GM21723 (cell line): Measurements from ENCODE around the gene NFATC3.

Experiments
- ATAC-seq: cut with Tn5 transposase; IDR thresholded peaks from one replicate; pipeline ENCODE4 v1.9.1; 2021; ENCODE audit warnings: mild to moderate bottlenecking, moderate library complexity; ENCODE audit not compliant: unreplicated experiment

Gene NFATC3

DNA sequence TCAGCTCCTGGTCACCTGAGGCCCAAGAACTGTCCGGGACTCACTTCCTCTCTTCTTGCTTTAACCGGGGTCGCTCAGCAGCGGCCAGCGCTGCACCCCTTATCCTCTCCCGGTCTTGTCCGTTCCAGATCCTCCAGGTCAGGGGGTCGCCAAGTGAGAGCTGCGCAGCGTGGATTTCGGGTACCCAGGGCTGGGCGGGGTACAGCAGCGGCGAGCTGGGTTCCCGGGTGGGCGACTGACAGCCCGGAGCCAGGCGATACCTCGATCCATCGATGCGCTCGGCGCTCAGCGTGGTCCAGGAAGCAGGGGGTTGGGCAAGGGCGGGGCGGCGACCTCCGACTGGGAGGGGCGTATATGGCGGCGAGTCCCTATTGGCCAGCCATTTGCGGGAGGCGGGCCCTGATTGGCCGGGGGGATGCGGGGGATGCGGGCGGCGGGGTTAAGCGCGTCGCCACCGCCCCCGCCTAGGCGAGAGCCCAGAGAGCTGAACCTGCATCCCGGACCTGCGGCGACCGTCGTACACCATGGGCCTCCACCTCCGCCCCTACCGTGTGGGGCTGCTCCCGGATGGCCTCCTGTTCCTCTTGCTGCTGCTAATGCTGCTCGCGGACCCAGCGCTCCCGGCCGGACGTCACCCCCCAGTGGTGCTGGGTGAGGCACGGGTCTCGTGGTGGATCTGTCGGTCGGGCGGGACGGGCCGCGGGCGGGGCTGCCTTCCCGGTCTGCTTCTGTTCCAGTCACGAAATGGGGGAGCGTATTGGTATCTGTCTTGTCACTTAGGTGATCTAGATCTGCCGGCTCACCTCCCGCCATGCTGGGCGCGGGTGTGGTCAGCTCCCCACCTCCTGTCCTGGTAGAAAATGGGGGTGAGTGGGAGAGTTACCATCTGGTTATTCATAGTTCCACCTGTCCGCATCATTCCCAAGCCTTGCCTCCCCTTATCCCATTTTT lies 160.0 kb downstream of the NFATC3 start, which contains the start of gene PLA2G15:
PLA2G15 (plus strand) TSS at position 471 of the 951 bp plus-strand sequence; CDS start at position 525, 54 bp downstream.
- ATAC-seq, result peak; percentile 79

DNA sequence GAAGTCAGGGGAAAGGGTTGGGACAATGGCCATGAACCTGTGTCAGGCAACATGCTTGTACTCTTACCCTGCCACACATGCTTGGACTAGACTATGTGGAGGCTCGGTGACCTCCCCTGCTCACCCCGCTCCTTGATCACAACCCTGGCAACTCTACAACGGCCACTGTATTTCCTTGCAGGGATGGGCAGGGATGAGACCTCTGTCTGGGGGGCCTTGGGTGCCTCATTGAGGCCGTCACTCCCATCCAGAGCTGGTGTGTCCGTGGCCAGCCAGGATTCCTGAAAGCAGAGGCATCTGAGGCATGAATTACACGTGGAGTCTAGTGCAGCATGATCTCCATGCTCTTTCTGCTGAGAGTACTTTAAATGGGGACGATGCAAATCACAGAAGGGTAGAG lies 161.0 kb downstream of the NFATC3 start:
- no peak for ATAC-seq

DNA sequence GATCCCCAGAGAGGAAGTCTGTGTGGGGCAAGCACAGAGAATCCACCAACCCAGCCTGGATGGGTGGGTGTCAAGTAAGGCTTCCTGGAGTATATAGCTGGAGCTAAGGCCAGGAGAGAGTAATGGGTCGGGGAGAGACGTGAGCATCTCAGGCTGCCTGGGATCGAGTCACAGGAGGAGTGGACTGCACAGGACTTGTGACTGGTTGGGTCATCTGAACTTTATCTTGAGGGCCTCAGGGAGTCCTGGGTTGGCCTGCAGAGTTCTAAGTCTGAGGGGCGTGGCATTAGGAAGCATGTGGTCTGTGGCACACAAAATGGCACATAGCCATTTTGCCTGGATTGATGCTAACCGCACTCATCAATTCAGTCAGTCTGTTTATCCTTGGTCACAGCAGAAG lies 161.5 kb downstream of the NFATC3 start:
- no peak for ATAC-seq

DNA sequence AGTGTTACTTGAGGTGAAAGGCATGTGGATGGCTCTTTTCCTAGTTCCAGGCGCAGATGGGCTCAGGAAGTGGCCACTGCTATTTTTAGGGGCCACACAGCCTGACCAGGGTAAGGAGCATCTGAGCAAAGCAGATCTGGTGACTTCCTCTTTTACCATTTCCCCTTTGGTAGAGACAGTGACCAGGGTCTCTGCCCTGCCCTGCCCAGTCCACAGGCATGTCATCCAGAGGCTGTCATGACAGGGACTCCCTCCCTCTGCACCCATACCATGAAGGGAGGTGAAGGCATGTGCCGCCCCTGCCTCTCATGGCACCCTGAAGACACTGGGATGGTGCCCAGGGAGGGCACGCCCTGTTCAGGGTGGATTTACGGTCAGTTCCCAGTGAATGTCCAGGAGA lies 162.2 kb downstream of the NFATC3 start:
- ATAC-seq, result no peak

DNA sequence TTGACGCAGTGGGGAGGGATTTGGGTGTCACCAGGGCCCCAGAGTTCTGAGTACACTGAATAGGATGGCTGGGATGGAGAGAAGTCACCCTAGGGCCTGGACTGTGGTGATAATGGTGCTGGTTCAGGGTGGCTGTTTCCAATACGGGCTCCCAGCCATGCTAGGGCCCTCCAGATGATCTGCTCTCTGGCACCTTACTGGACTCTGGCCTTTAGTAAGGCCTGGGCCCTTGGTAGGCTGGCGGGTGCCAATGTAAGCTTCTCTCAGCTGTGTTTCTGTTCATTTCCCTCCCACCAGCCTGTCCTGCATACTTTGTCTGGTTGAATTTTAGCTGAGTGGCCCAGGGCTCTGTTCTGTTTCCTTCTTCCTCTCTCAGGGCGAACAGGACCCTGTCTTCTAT lies 162.8 kb downstream of the NFATC3 start:
- no peak for ATAC-seq

DNA sequence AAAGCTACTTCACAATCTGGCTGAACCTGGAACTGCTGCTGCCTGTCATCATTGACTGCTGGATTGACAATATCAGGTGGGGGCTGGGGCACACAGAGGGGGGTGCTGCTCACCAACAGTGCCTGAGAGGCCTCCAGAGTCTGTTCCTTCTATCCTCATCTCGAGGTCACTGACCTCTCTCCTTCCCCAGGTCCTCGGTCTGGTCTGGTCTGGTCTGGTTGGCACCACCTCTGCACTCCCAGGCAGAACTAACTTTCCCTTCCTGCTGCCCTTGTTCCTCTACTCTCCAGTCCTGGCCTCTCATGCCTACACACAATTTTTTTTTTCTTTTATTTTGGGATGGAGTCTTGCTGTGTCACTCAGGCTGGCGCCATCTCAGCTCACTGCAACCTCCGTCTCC lies 164.2 kb downstream of the NFATC3 start:
- ATAC-seq, result no peak

DNA sequence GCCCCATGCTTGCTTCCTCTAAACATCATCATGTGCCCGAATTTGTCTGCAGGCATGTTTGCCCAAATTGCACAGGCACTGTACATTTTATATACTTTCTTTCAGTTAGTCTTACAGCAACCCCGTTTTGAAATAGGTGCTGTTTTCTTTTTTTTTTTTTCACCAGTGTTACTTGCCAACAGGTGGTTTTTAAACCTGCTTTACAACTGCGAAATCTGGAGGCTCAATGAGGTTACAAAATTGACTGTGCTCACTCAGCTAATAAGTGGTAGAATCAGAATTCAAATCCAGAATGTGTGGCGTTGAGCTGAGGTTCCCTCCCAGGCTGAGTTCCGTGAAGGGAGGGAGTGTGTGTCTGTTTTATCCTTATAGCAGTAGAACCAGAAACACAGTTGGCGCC lies 165.8 kb downstream of the NFATC3 start:
- ATAC-seq, result no peak

DNA sequence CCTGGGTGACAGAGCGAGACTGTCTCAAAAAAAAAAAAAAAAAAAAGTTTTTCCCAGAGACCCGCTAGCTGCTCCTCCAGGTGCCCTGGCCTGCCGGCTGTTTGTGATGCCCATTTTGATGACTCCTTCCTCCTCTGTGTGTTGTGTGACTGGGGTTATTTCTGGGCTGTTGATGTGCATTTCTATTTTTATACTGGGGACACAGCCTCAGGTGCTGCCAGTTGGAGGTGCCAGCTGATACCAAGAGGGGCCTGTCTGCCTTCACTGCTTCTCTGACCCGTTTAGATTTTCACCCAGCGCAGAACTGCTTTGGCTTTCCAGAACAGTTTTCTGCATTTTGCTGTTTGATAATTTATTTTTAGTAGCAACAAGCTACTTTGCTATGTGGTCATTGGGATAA lies 166.7 kb downstream of the NFATC3 start:
- ATAC-seq, result no peak

DNA sequence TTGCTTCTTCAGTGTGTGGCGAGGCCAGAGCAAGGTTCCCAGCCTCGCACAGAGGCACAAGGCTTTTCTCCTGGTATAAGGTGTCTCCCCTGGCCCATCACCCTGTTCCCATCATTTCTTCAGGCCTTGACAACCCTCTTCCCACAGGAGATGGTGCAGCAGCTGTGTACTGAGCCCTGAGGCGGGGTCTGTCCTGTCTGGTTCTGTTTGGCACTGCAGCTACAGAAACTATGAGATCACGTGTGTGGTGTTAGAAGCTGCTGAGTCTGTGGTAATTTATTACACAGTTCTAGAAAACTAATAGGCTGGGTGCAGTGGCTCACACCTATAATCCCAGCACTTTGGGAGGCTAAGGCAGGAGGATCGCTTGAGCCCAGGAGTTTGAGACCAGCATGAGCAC lies 167.2 kb downstream of the NFATC3 start:
- no peak for ATAC-seq

DNA sequence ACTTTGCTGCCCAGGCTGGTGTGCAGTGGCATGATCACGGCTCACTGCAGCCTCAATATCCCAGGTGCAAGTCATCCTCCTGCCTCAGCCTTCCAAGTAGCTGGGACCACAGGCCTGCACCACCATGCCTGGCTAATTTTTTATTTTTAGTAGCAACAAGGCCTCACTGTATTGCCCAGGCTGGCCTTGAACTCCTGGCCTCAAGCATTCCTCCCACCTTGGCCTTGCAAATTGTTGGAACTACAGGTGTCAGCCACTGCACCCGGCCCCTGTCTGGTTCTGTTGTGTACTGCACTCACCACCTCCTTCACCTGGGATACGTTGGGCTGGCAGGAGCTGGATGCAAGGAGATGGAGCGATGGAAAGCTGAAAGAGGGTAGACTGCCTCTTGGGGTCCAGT lies 168.6 kb downstream of the NFATC3 start:
- ATAC-seq, result no peak

DNA sequence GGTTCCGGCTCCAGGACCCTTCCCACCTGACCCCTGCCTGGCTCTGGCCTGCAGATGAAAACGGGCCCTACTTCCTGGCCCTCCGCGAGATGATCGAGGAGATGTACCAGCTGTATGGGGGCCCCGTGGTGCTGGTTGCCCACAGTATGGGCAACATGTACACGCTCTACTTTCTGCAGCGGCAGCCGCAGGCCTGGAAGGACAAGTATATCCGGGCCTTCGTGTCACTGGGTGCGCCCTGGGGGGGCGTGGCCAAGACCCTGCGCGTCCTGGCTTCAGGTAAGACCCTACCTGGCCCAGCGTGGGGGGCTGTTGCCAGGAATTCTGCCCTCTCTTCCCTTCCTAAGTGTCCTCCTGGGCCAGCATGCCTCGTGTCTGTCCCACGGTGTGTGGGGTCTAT lies 170.5 kb downstream of the NFATC3 start:
- ATAC-seq, result no peak

DNA sequence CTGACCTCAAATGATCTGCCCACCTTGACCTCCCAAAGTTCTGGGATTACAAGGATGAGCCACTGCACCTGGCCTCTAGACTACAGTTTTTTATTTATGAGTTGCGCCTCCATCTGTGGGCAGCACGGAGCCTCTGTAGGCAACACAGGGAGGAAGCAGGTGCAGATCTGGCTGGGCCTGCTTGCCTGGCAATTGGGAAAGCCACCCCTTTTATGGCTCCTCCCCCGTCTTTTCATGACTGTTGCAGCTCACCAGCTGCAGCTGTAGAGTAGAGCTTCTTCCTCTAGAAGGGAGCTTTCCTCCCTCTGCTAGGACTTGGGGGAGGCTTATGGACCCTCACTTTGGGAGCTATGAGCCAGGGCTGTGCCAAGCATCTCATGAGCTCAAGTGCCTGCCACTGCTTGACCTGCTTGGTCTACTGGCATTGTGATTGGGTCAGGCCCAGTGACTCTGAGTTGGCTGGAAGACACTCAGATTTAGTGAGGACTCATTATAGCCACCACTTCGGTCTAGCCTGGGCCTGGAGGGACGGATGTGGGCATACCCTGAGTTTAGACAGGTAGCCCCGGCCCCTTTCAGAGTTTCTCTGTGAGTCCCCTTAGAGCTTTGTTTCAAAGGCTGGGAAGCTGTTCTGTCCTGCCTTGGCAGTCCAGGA lies 172.2 kb downstream of the NFATC3 start:
- ATAC-seq, result peak; percentile 66

DNA sequence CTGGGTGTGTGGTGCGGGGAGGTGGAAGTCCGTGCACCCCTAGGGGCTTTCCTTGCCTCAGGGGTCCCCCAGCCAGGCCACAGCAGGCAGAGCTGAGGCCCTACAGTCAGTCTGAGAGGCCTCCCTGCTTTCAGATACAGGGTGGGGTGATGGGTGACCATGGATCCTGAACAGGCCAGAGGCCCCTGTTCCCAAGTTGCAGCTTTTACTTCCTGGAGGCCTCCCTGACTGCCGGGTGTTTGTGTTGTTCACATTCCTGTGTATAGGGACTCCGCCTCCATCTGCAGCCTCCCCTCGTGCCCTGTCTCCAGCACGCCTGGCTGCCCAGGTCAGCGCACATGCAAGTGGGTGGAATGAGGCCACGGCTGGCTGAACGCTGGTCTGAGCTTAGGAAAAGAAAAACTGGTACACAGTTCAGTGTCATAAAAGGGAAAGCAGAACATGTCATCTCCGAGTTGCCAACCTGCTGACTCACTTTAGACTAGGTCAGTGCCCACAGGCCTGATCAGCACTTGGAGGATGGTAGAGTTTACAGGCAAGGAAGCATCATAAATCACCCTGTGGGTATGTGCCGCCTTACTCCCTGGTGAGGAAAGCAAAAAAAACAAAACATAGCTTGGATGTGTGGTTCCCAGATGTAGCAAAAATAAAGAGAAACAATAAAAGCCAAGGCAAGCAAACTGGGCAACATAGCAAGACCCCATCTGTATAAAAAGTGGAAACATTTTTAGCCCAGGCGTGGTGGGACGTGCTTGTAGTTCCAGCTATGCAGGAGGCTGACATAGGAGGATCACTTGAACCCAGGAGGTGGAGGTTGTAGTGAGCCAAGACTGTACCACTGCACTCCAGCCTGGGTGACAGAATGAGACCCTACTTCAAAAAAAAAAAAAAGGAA lies 173.0 kb downstream of the NFATC3 start:
- ATAC-seq, result peak; percentile 24

DNA sequence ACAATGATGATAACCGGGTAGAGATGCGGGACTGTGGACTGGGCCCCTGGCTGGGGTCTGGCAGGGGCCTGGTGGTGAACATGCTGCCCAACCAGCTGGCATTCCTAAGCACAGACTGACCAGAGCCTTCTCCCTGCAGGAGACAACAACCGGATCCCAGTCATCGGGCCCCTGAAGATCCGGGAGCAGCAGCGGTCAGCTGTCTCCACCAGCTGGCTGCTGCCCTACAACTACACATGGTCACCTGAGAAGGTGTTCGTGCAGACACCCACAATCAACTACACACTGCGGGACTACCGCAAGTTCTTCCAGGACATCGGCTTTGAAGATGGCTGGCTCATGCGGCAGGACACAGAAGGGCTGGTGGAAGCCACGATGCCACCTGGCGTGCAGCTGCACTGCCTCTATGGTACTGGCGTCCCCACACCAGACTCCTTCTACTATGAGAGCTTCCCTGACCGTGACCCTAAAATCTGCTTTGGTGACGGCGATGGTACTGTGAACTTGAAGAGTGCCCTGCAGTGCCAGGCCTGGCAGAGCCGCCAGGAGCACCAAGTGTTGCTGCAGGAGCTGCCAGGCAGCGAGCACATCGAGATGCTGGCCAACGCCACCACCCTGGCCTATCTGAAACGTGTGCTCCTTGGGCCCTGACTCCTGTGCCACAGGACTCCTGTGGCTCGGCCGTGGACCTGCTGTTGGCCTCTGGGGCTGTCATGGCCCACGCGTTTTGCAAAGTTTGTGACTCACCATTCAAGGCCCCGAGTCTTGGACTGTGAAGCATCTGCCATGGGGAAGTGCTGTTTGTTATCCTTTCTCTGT lies 174.0 kb downstream of the NFATC3 start:
- ATAC-seq, result no peak

DNA sequence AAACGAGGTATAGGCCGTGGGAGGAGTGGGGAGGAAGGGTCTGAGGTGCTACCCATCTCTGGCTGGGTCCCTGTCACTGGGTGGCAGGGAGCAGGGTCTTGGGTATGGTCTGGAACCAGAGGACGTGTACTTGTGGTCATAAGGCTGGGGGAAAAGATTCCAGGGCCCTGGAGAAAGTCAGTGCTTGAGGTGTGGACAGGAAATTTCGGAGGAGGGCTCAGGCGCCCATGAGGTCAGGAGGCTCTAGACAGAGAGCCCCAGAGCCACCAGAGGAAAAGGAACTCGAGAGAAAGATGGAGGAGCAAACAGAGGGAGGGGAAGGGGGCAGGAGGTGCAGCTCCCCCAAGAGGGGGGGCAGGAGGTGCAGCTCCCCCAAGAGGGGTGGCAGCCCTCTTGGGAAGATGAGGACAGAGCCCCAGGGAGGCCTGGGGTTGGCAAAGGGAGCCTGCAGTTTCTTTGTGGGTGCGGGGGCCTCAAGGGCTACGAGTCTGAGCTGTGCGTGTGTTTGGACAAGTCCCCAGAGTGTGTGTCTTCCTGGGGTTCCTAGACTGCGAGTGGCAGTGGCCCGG lies 178.5 kb downstream of the NFATC3 start:
- peak; percentile 7 for ATAC-seq

DNA sequence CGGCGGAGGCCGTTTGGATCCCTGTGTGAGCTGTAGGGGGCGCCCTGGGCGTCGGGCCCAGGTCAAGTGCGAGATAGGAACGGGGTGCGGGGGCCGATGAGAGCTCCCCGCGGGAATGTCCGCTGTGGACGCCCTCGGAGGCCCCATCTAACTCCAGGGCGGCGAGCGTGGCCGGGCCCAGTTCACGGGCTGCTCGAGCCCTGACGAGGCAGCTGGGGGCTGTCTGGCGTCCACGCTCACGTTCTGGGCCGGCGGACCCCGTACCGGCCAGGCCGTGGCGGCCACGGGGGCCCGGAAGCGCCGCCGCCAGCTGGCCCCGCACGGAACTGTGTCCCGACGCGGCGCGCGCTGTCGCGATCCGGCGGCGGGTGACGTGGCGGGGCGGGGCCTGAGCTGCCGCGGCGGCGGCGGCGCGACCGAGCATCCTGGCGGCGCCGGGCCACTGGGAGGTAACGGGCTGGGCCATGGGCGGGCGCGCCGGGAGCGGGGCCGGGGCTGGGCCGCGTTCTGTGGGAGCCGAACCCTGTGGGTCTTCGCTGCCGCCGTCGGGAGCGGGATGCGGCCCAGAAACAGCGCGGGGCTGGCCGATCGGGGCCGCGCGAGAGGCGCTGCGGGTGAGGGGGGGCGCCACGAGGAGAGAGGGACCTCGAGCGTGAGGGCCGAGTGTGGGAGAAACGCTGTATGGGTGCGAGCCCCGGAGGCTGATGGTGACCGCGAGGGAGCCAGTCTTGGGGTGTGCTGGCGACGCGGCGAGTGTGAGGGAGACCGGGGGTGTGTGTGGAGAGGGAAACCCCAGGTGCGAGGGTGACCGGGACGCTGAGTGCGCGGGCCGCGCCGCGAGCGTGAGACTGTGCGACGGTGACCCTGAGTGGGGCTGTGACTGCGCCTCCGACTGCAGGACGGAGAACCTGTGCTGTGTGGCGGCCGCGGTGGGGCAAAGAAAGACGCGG lies 179.2 kb downstream of the NFATC3 start, which contains the start of gene SLC7A6:
SLC7A6 (plus strand) TSS at position 399 of the 950 bp plus-strand sequence. CDS start 10,201 bp downstream, outside the sequence.
- ATAC-seq, result peak; percentile 62

DNA sequence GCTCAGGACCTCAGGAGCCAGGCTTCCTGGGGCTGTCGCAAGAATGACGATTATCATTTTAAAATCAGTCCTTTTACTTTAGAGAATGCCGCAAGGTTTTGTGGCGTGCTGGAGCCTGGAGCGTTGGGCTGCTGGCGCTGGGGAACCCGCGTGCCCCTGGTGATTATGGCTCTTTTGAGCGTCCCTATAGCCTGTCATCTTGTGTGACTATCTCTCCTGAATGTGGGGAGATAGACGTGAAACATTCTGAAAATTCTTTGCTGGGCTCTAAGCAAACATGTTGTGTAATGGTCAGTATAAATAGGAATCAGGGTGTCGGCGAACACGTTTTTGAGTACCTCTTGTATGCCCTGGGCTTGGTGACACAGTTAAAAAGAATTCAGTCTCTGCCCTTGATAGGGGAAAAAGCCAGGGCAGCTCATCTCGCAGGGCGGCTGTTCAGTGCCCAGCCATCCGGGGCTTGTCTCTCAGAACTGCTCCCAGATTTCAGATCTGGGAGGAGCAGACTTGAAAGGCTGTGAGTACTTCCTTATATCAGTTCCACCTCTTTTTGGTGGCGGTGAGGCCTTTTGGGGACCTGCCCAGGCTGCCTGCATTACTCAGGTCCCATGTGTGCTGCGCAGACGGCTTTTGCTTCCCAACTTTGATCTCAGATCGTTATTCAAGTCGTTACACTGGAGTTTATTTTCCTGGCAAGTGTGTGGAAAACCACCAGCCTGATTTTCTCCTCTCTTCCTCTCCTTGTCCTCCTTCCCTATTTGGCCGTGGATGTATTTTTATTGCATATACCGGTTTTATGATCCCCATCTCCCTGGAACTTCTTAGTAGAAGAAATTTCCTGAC lies 180.1 kb downstream of the NFATC3 start:
- ATAC-seq, result peak; percentile 21
